AG04449 (cell line): Measurements from ENCODE around the gene MRPL18.
"Not testable (repeated sequence)": the region's sequence is repeated elsewhere in the genome, so short reads cannot be mapped to it uniquely, and the experiment has no call there.

Experiments
- CTCF ChIA-PET: fragments of 350-600 bp; formaldehyde crosslinking; extraction: SDS; loops from one replicate; lab custom pipeline; 2021; ENCODE audit warnings: antibody characterized with exemption; lab: Yijun Ruan, JAX
- POLR2A ChIA-PET: fragments of 400-600, 350-600 bp; formaldehyde crosslinking; extraction: SDS; loops from one replicate; lab custom pipeline; 2020; ENCODE audit warnings: antibody characterized with exemption, inconsistent platforms; lab: Yijun Ruan, JAX
- DNase-seq: peaks from one replicate; pipeline ENCODE4 v3.0.0-alpha.2; 2010; ENCODE audit warnings: low read depth, low spot score
- H3K4me3 ChIP-seq: 2 replicates; pipeline ENCODE4 v1.5.1; 2011; ENCODE audit warnings: low read depth, mild to moderate bottlenecking, control low read depth, low read length
- CTCF ChIP-seq: IDR thresholded peaks from one replicate; pipeline ENCODE4 v1.5.1; 2011; ENCODE audit warnings: mild to moderate bottlenecking, moderate library complexity, low read length, control low read depth, inconsistent platforms; ENCODE audit not compliant: insufficient read depth; ENCODE audit errors: missing control alignments

MRPL18 gene

DNA sequence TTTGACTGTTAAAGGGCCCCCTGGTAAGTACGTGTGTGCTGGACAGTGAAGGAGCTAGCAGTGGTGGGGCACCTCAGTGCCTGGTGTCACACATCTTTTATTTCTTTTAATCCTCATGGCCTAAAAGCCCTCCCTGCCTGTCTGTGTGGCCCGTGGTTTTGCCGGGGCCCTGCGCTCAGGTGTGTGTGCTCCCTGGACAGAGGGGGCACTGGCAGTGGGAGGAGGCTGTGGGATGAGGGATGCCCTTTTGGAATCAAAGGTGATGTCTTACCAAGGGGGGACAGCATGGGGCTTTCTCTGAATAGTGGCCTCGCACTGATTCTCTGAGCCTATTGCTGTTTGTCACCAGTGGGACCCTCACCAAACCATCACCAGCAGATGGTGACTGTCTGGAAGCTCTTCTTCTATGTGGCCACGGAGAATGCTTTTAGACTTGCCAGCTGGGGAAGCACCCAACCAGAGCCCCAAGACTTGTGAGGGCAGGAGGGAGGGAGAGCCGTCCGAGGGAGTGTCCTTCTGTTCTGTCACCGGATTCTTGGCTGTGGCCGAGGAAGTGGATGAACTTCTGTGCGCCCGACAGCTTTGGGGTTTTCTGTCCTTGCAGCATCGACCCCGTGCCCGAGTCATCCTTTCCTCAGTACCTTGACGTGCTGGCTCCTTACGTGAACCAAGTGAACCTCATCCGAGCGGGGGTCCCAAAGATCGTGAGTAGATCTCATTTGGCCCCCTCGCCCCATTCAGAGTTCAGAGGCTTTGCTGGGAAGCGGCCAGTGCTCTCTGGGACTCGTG, 27.9 kb downstream of the MRPL18 start:
- ChIA-PET CTCF (no interaction called here), POLR2A (no interaction called here)
- DNase-seq, result no peak
- no peak for TF ChIP-seq CTCF
- H3K4me3 ChIP-seq, result no peak overlapping the region

DNA sequence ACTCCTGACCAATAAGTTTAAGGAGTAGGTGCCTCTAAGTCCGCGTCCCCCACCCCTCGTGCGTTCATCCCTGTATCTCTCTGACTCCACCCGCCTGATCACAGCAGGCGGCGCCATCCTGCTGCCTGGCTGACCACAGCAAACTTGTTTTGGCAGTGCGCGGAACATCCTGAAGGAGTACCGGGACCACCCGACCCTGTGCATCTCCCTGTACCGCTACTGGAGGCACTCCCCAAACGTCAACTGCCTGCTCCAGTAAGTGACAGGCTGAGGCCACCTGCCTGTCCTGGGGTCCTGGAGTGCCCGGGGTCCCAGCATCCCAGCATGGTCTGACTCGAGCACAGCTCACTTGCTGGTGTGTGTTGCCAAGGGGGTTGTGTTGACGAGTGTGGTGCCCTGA, 28.8 kb downstream of the MRPL18 start:
- TF ChIP-seq CTCF, result no peak
- ChIA-PET POLR2A (no interaction called here), CTCF (no interaction called here)
- no peak overlapping the region for H3K4me3 ChIP-seq
- no peak for DNase-seq

GRCh38 chr6:159819932-159820640, 29.8 kb downstream of the MRPL18 start:
- DNase-seq, result no peak
- ChIA-PET CTCF (no interaction called here), POLR2A (no interaction called here)
- TF ChIP-seq CTCF, result no peak
- no peak overlapping the region for H3K4me3 ChIP-seq

DNA sequence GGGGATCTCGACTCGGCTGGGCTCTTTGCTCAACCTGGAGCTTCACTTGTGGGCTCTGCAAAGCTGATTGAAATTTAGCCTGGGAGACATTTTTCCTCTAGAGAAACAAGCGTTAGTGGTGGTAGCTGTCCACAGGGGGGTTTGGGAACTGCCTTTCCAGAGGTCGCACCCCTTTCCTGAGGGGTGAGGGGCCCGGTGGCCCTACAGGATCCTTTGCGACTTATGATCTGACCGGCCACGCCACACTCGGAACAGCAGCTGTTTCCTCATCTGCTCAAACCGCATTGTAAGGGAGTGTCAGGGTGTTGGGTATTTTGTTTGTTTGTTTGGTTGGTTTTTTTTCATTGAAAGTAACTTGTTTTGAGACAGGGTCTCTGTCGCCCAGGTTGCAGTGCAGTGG, 30.9 kb downstream of the MRPL18 start:
- no peak for TF ChIP-seq CTCF
- POLR2A ChIA-PET, result no interaction called here
- CTCF ChIA-PET, result interaction anchor here (1.0 kb wide), 1 partner anchor 16 kb away, joined by 3 read pairs; no protein-coding TSS in a partner anchor
- H3K4me3 ChIP-seq, result no peak overlapping the region
- DNase-seq, result no peak

GRCh38 chr6:159821726-159822125, 31.5 kb downstream of the MRPL18 start:
- POLR2A ChIA-PET, result no interaction called here
- DNase-seq, result no peak
- CTCF ChIA-PET, result interaction anchor here (1.0 kb wide), 1 partner anchor 16 kb away, joined by 3 read pairs; no protein-coding TSS in a partner anchor
- TF ChIP-seq CTCF, result no peak
- H3K4me3 ChIP-seq, result no peak overlapping the region

- POLR2A ChIA-PET, result no interaction called here
- CTCF ChIA-PET, result interaction anchor here (0.5 kb wide), 1 partner anchor 15 kb away, joined by 4 read pairs; no protein-coding TSS in a partner anchor
- no peak for DNase-seq
- no peak overlapping the region for H3K4me3 ChIP-seq
- no peak for TF ChIP-seq CTCF
Measured at GRCh38 chr6:159823953-159824352, 33.7 kb downstream of the MRPL18 start.

DNA sequence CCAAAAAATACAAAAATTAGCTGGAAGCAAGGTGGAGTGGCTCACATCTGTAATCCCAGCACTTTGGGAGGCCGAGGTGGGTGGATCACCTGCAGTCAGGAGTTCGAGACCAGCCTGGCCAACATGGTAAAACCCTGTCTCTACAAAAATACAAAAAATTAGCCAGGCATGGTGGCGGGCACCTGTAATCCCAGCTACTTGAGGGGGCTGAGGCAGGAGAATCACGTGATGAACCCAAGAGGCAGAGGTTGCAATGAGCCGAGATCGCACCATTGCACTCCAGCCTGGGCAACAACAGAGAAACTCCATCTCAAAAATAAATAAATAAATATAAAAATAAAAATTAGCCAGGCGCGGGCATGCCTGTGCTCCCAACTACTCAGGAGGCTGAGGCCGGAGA, 34.4 kb downstream of the MRPL18 start:
- POLR2A ChIA-PET, CTCF ChIA-PET, H3K4me3 ChIP-seq, DNase-seq: not testable (repeated sequence)
